Stimulated activated memory B cell treated with anti-CD40 and anti-IgM and Interleukin-4, amounts not matched to agents 10 μg/mL and 1 μg/mL and 100 μg/mL, for 72 hours (primary cell): ENCODE measurements around the gene TUBGCP2.

Source experiments
- ATAC-seq: fragments of 150-1000 bp; cut with Tn5 transposase; 2 replicates; pipeline ENCODE4 v1.10.0; 2021
- H3K27ac Mint-ChIP-seq: one replicate; pipeline ENCODE4 v1.8.0; 2022; ENCODE audit warnings: mild to moderate bottlenecking, mixed read lengths
- H3K27me3 Mint-ChIP-seq: one replicate; pipeline ENCODE4 v1.8.0; 2022; ENCODE audit warnings: mixed read lengths
- H3K36me3 Mint-ChIP-seq: one replicate; pipeline ENCODE4 v1.8.0; 2022; ENCODE audit warnings: mixed read lengths
- H3K4me1 Mint-ChIP-seq: one replicate; pipeline ENCODE4 v1.8.0; 2022; ENCODE audit warnings: mixed read lengths
- H3K4me3 Mint-ChIP-seq: one replicate; pipeline ENCODE4 v1.8.0; 2022; ENCODE audit warnings: mild to moderate bottlenecking, moderate library complexity, mixed read lengths
- H3K9me3 Mint-ChIP-seq: one replicate; pipeline ENCODE4 v1.8.0; 2022; ENCODE audit warnings: mixed read lengths

The TUBGCP2 gene

DNA sequence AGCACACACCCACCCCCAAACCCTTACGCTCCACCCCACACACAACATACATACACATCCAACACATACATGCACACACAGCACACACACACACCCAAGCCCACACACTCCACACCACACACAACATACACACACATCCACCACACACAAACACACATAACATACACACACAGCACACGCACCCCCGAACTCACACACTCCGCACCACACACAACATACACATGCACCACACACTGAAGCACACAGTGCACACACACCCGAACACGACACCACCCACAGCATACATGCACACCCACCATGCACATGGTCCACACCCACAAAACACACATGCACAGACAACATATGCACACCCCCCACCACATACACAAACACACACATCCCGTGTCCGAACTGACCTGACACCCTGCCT is 40.5 kb upstream of the TUBGCP2 start:
- Mint-ChIP-seq H3K27ac (no peak overlapping the region), H3K4me1 (peaks cover 7% of the 10 kb centered on the region), H3K36me3 (no peaks in the 10 kb centered on the region), H3K4me3 (no peak overlapping the region), H3K27me3 (peaks cover 40% of the 10 kb centered on the region), H3K9me3 (no peaks in the 10 kb centered on the region)
- no peak for ATAC-seq

DNA sequence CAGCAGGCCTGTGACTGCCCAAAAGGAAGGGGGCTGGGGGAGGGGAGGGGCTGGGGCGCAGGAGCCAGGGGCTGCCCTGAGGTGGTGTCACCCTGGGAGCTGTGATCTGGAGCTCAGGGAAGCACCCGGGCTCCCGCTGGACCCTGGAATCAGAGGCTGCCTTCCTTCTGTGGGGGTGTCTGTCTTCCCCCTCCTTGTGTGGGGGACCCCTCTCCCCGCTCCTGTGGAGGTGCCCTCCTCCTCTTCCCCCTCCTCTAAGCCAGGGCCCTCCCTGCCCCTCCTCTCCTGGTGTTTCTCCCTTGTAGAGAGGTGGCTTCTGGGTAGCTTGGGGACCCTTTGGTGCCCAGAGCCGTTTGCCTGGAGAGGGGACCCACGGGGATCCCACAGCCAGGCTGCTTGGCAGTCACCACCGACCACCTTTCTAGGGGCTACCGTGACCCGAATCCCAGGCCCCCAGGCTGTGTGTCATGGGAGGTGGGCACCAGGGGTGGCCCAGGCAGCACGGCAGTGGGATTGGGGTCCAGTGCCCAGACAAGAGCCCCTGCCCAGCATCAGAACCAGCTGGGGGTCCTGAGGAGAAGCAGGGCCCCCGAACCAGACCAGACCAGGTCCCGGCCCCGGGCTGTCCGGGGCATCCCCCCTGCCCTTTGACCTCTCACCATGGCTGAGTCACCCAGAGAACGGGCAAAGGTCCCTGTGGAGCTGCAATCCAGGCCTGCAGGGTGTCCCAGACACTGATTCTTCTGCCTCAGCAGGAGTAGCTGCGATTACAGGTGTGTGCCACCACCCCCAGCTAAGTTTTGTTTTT is 39.2 kb upstream of the TUBGCP2 start:
- ATAC-seq, result no peak
- H3K4me3 Mint-ChIP-seq, result no peak overlapping the region
- no peak overlapping the region for H3K27ac Mint-ChIP-seq
- H3K4me1 Mint-ChIP-seq, result peaks cover under 1% of the 10 kb centered on the region
- no peaks in the 10 kb centered on the region for H3K9me3 Mint-ChIP-seq
- peaks cover 53% of the 10 kb centered on the region for H3K27me3 Mint-ChIP-seq
- H3K36me3 Mint-ChIP-seq, result no peaks in the 10 kb centered on the region

DNA sequence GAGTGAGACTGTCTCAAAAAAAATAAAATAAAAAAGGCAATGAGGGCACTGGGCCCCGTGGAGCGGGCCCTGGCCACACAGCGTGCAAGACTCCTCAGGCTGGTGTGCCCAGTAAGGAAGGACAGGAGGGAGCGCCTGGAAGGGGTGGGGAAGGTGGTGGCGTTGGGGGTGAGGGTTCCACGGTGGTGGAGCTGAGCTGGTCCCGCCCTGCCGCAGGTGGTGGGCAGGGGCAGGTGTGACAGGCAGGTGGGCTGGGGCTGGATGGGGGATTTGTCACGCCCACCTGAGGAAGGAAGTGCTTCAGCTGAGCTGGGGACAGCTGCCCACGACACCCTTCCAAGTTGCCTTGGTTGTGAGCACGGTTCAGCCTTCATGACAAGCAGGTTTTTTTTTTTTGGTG is 37.7 kb upstream of the TUBGCP2 start:
- peaks cover 62% of the 10 kb centered on the region for H3K27me3 Mint-ChIP-seq
- H3K36me3 Mint-ChIP-seq, result no peaks in the 10 kb centered on the region
- H3K4me1 Mint-ChIP-seq, result no peaks in the 10 kb centered on the region
- no peak overlapping the region for H3K27ac Mint-ChIP-seq
- H3K4me3 Mint-ChIP-seq, result no peak overlapping the region
- no peak for ATAC-seq
- H3K9me3 Mint-ChIP-seq, result no peaks in the 10 kb centered on the region

DNA sequence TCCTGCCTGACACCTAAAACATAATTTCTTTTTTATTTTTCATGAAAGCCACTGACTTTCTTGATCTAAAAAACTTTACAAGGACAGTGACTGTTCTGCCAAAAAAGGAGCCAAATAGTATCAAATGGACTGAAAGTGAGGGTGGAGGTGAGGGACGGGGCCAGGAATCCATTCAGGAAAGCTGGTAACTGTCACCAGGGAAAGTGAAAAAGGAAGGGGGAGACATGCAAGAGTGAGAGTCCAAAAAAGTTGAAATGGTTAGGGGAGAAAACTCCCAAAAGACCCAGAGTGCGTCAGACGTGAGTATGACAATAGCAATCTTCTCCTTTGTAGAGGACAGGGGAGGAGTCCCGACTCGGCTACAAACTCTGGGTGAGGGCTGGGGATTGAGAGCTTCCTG is 35.6 kb upstream of the TUBGCP2 start:
- ATAC-seq, result no peak
- Mint-ChIP-seq H3K9me3 (no peaks in the 10 kb centered on the region), H3K4me3 (no peak overlapping the region), H3K36me3 (no peaks in the 10 kb centered on the region), H3K27me3 (peaks cover 59% of the 10 kb centered on the region), H3K4me1 (no peaks in the 10 kb centered on the region), H3K27ac (no peak overlapping the region)

DNA sequence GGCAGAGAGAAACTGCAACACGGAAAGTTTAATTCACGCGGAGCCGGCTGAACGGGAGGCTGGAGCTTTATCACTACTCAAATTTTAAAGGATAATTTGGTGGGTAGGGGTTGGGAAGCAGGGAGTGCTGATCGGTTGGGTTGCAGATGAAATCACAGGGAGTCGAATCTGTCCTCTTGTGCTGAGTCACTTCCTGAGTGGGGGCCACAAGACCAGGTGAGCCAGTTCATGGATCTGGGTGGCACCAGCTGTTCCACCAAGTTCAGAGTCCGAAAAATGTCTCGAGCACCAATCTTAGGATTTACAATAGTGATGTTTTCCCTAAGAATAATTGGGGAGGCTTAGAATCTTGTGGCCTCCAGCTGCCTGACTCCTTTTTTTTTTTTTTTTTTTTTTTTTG is 34.9 kb upstream of the TUBGCP2 start:
- no peaks in the 10 kb centered on the region for H3K36me3 Mint-ChIP-seq
- peaks cover 53% of the 10 kb centered on the region for H3K27me3 Mint-ChIP-seq
- H3K9me3 Mint-ChIP-seq, result no peaks in the 10 kb centered on the region
- H3K27ac Mint-ChIP-seq, result no peak overlapping the region
- H3K4me3 Mint-ChIP-seq, result no peak overlapping the region
- no peak for ATAC-seq
- H3K4me1 Mint-ChIP-seq, result no peaks in the 10 kb centered on the region

DNA sequence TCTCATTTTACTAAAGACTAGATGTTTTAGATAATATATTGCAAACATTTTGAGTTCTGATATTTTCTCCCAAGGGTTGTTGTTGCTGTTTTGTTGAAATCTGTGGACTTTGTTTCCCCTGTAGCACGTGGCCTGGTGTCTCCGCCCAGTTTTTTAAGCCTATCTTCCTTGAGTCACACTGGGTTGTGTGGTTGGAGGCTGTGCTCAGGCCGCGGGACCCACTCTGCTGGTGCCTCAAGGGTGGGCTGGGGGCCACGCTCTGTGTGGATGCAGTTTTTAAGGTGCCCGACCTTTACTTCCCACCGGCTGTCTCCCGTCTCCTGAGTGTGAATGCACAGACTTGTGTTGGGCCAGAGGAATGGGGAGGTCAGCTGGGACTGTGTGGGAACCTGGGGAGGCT is 34.3 kb upstream of the TUBGCP2 start:
- H3K27ac Mint-ChIP-seq, result no peak overlapping the region
- peaks cover 52% of the 10 kb centered on the region for H3K27me3 Mint-ChIP-seq
- no peak for ATAC-seq
- no peaks in the 10 kb centered on the region for H3K4me1 Mint-ChIP-seq
- no peaks in the 10 kb centered on the region for H3K9me3 Mint-ChIP-seq
- H3K4me3 Mint-ChIP-seq, result no peak overlapping the region
- no peaks in the 10 kb centered on the region for H3K36me3 Mint-ChIP-seq

DNA sequence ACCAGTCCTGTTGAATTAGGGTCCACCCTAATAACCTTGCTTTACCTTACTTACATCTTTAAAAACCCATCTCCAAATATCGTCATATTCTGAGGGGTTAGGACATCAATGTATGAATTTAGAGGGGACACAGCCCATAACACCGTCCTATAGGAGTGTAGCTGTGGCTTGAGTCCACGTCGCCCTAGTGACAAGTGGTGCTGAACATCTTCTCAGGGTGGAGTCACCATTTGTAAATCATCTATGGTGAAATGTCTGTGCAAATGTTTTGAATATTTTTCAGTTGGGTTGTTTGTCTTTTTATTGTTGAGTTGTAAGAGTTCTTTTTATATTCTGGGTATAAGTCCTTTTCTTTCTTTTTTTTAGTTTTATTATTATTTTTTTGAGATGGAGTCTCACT is 33.3 kb upstream of the TUBGCP2 start:
- H3K27ac Mint-ChIP-seq, result no peak overlapping the region
- no peak for ATAC-seq
- H3K9me3 Mint-ChIP-seq, result no peaks in the 10 kb centered on the region
- H3K4me1 Mint-ChIP-seq, result no peaks in the 10 kb centered on the region
- peaks cover 52% of the 10 kb centered on the region for H3K27me3 Mint-ChIP-seq
- H3K36me3 Mint-ChIP-seq, result no peaks in the 10 kb centered on the region
- H3K4me3 Mint-ChIP-seq, result no peak overlapping the region

DNA sequence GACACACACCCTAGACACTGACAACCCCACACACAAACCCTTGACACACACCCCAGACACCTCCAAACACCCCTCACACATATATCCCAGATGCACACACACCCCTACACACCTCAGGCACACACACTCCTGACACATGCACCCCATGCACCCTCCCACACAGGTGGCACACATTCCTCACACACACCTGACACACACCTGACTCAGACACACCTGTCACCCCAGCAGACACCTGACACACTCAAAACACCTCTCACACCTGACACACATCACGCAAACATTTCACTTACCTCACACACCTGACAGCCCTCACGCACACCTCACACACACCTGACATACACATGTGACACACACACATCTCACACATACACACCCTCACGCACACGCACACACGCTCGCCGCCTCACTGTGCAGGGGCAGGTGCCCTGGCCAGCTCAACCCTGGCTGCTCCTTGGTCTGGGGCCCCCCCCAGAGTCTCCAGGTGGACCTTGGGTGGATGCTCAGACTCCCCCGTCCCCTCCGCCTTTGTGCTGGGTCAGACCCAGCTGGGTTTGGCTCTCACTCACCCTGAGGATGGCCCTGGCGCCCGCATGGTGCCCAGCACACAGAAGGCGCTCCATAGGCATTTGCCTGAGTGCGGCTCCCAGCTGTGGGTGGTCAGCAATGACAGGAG is 31.2 kb upstream of the TUBGCP2 start:
- Mint-ChIP-seq H3K9me3 (no peaks in the 10 kb centered on the region), H3K27ac (no peak overlapping the region), H3K27me3 (peaks cover 32% of the 10 kb centered on the region), H3K4me3 (no peak overlapping the region), H3K4me1 (peaks cover under 1% of the 10 kb centered on the region), H3K36me3 (no peaks in the 10 kb centered on the region)
- no peak for ATAC-seq

DNA sequence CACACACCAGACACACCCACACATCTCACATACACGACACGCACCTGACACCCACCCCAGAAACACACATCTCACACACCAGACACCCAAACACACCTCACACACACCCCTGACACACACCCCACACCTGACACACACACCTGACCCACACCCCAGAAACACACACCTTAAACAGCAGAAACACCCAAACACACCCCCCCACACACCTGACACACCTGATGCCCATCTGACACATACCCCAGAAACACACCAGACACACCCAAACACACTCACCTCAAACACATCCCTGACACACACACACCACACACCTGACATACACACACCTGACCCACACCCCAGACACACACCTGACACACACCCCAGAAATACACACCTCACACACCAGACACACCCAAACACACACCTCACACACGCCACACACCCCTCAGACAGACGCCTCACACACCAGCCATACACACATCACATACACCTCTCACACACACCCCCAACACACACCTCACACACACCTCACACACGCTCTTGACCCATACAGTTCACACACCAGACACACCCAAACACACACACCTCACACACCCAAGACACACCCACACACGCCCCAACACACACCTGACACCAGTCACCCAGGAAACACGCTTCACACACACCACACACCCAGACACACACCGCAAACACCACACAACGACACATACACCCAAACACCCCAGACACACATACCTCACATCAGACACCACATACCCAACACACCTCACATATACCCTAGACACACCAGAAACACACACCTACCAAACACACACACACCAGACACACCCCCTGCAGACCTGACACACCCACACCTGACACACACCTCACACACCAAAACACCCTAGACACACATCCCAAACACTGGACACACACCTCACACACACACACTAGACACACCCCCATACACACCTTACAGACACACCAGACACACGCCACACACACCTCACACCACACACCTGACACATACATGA is 29.7 kb upstream of the TUBGCP2 start:
- Mint-ChIP-seq H3K4me3 (no peak overlapping the region), H3K36me3 (no peaks in the 10 kb centered on the region), H3K27me3 (peaks cover 21% of the 10 kb centered on the region), H3K4me1 (peaks cover 4% of the 10 kb centered on the region), H3K27ac (no peak overlapping the region), H3K9me3 (peaks cover 2% of the 10 kb centered on the region)
- ATAC-seq, result no peak

DNA sequence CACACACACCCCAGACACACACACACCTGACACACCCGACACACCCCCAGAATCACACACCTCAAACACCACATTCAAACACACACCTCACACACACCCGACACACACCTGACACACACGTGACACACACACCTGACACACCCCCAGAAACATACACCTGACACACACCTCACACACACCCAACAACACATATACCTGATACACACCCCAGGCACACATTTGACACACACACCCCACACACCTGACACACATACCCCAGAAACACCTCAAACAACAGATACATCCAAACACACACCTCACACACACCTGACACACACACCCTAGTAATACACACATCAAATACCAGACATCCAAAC is 28.7 kb upstream of the TUBGCP2 start:
- H3K27ac Mint-ChIP-seq, result no peak overlapping the region
- ATAC-seq, result no peak
- peaks cover 2% of the 10 kb centered on the region for H3K9me3 Mint-ChIP-seq
- H3K4me3 Mint-ChIP-seq, result no peak overlapping the region
- peaks cover 4% of the 10 kb centered on the region for H3K4me1 Mint-ChIP-seq
- peaks cover 26% of the 10 kb centered on the region for H3K27me3 Mint-ChIP-seq
- no peaks in the 10 kb centered on the region for H3K36me3 Mint-ChIP-seq

DNA sequence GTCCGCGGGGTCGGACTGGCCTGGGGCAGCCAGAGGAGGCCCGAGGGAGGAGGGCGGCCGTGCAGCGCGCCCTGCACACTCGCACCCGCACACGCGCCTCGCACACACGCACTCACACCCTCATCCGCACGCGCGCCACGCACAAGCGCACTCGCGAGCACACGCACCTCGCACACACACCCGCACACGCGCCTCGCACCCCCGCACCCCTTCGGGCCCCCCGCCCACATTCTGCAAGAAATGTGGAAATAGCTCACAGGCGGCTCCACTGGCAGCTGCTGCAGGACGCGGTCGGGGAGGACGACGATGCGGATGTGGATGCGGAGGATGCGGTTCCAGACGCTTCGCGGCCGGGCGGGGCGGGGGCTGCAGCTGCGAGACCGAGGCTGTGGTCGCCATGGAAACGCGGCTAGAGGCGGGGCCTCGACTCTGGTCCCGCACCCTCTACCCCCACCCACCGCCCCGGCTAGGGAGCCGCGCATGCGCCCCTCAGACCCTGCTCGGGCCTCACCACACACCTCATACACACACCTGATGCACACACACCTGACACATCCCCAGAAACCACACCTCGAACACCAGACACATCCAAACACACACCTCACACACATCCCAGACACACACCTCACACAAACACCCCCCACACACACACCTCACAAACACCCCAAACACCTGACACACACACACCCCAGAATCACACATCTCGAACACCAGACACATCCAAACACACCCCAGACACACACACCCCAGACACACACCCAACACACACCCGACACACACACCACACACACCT is 28.1 kb upstream of the TUBGCP2 start, which contains the start of gene CALY:
TSS of gene CALY (minus strand) at position 320 of the 793 bp plus-strand sequence. CDS start 7,907 bp downstream, outside the sequence.
- Mint-ChIP-seq H3K27ac (no peak within 1 kb of the TSS), H3K9me3 (peaks cover 2% of the 10 kb centered on the region), H3K4me1 (peaks cover 4% of the 10 kb centered on the region), H3K4me3 (peak within 1 kb of the TSS; percentile 68), H3K36me3 (no peaks in the 10 kb centered on the region), H3K27me3 (peaks cover 27% of the 10 kb centered on the region)
- ATAC-seq, result peak; percentile 42

DNA sequence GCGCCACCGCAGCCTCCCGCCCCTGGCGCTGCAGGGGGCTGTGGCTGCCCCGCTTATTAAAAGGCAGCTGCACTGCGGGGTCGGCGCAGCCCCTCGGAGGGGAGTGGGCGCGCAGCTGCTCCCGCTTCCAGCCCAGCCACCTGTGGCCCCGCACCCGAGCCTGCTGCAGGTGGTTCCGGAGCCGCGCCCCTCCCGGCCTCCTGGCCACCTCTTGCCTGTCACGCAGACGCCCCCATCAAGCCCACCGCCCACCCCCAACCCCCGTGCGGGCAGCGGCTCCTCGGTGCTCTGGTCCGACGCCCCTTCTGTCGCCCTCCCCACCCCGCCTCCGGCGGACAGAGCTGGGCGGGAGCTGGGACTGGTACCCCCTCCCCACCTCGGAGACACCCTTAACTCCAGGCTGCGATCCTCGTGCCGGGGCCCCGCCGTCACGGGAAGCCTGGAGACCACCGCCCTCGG is 27.5 kb upstream of the TUBGCP2 start:
- no peak overlapping the region for H3K27ac Mint-ChIP-seq
- peak overlapping the region; percentile 8 for H3K4me3 Mint-ChIP-seq
- H3K9me3 Mint-ChIP-seq, result peaks cover 2% of the 10 kb centered on the region
- H3K4me1 Mint-ChIP-seq, result peaks cover 4% of the 10 kb centered on the region
- ATAC-seq, result peak; percentile 22
- peaks cover 24% of the 10 kb centered on the region for H3K27me3 Mint-ChIP-seq
- no peaks in the 10 kb centered on the region for H3K36me3 Mint-ChIP-seq

DNA sequence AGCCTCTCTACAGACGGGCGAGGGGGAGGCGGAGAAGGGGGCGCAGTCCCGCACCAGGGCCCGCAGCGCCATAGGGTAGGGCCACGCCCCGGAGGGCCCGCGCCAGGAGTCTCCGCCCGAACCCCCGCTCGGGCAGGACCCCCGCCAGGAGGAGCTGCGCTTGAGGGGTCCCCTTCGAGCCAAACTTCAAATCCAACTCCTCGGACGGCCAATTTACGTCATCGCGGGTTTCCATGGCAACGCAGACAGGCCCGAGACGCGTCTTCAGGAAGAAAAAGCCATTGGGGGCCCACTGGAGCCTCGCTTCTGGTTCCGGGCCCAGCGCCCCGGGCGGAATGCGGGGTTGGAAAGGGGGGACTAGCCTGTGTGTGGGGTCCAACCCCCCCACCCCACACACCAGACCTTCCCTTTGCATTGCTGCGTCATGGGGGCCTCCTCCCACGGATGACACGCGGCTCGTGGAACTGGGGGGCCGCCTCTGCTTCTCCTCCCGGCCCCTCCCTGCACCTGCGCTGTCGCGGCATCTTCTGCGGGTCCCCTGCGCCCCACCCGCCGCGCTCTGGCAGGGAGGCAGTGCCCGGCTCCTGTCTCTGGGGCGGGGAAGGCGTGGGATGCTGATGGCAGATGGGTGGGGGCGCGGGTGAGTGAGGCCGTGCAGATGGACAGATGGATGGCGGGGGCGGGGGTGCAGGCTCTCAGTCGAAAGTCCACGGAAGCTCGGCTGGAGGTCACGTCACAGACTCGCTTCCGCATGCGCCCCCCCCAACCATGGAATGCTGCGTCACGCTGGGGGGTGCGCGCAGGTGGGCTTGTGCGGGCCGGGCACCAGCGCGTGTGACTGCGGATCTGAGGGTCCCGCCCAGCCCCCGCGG is 26.8 kb upstream of the TUBGCP2 start:
- H3K9me3 Mint-ChIP-seq, result peaks cover 2% of the 10 kb centered on the region
- no peaks in the 10 kb centered on the region for H3K36me3 Mint-ChIP-seq
- peak; percentile 70 for ATAC-seq
- no peak overlapping the region for H3K27ac Mint-ChIP-seq
- H3K4me3 Mint-ChIP-seq, result peak overlapping the region; percentile 60
- H3K4me1 Mint-ChIP-seq, result peaks cover 4% of the 10 kb centered on the region
- H3K27me3 Mint-ChIP-seq, result peaks cover 29% of the 10 kb centered on the region
